GM19239 (cell line): ENCODE measurements around the gene TOP2A.

Experiments
- DNase-seq: peaks from one replicate; pipeline ENCODE4 v3.0.0; 2011; ENCODE audit warnings: low spot score; ENCODE audit not compliant: insufficient read length
- FAIRE-seq: peaks from 2 replicates; lab custom pipeline; 2011; peaks lifted over from hg19 to GRCh38; lab: Jason Lieb, UNC

The TOP2A gene

GRCh38 chr17:40363111-40363827 lies 54.4 kb downstream of the TOP2A start:
- DNase-seq (peak; percentile 62), FAIRE-seq (no peak)

- FAIRE-seq (peak; percentile 78), DNase-seq (peak; percentile 96)
These were observed 55.0 kb downstream of the TOP2A start for GRCh38 chr17:40362696-40363110.

- FAIRE-seq: no peak
- DNase-seq: no peak
These were observed 55.6 kb downstream of the TOP2A start for GRCh38 chr17:40361925-40362695.

GRCh38 chr17:40361063-40361924 lies 56.4 kb downstream of the TOP2A start:
- DNase-seq: no peak
- no peak for FAIRE-seq

- DNase-seq (no peak), FAIRE-seq (no peak)
These were observed 57.6 kb downstream of the TOP2A start for GRCh38 chr17:40360091-40360490.

- peak; percentile 91 for FAIRE-seq
These were observed 59.2 kb downstream of the TOP2A start for GRCh38 chr17:40358323-40359038.

GRCh38 chr17:40356990-40357881 lies 60.5 kb downstream of the TOP2A start:
- FAIRE-seq (no peak), DNase-seq (no peak)

More at GRCh38 chr17:40358323-40359038, 59.2 kb downstream of the TOP2A start:
- peak; percentile 95 for DNase-seq

- no peak for FAIRE-seq
These were observed 61.6 kb downstream of the TOP2A start for GRCh38 chr17:40355804-40356758.

GRCh38 chr17:40355123-40355803 lies 62.4 kb downstream of the TOP2A start:
- FAIRE-seq (peak; percentile 80), DNase-seq (peak; percentile 89)

More at GRCh38 chr17:40355804-40356758, 61.6 kb downstream of the TOP2A start:
- no peak for DNase-seq

- FAIRE-seq (no peak), DNase-seq (no peak)
These were observed 63.2 kb downstream of the TOP2A start for GRCh38 chr17:40354221-40355122.

GRCh38 chr17:40352779-40353394 lies 64.8 kb downstream of the TOP2A start:
- DNase-seq (no peak), FAIRE-seq (no peak)

- FAIRE-seq (no peak), DNase-seq (no peak)
These were observed 65.4 kb downstream of the TOP2A start for GRCh38 chr17:40352237-40352778.

GRCh38 chr17:40351359-40352236 lies 66.1 kb downstream of the TOP2A start:
- no peak for DNase-seq
- no peak for FAIRE-seq

- FAIRE-seq (no peak), DNase-seq (no peak)
These were observed 66.9 kb downstream of the TOP2A start for GRCh38 chr17:40350689-40351358.
